Fibroblast of lung (primary cell): ENCODE measurements around the gene NHERF2. TPM values are rescaled to one million over a fixed set of nuclear protein-coding genes. Genes with fewer than 3 reads are reported as not detected.

Experiments used
- DNase-seq, 2 donors: peaks; one replicate each; pipeline versions ENCODE4 v3.0.0 to v3.0.0-alpha.2; 2010; ENCODE audit warnings: low read depth in 2 of 2
- H2AFZ ChIP-seq: 2 replicates; pipeline ENCODE4 v1.5.1; 2012; ENCODE audit warnings: low read length, control low read depth, inconsistent platforms
- H3K27ac ChIP-seq: 2 replicates; pipeline ENCODE4 v1.5.1; 2011; ENCODE audit warnings: low read length, control low read depth; ENCODE audit not compliant: insufficient read depth
- H3K27me3 ChIP-seq: 2 replicates; pipeline ENCODE4 v1.5.1; 2011; ENCODE audit warnings: mild to moderate bottlenecking, low read length; ENCODE audit not compliant: control insufficient read depth, insufficient read depth
- H3K36me3 ChIP-seq: 2 replicates; pipeline ENCODE4 v1.5.1; 2011; ENCODE audit warnings: low read length; ENCODE audit not compliant: control insufficient read depth, insufficient read depth
- H3K4me1 ChIP-seq: 2 replicates; pipeline ENCODE4 v1.5.1; 2011; ENCODE audit warnings: low read length; ENCODE audit not compliant: control insufficient read depth, insufficient read depth; ENCODE audit errors: extremely low read depth
- H3K4me2 ChIP-seq: 2 replicates; pipeline ENCODE4 v1.5.1; 2011; ENCODE audit warnings: low read length, control low read depth; ENCODE audit not compliant: insufficient read depth; ENCODE audit errors: extremely low read depth
- H3K4me3 ChIP-seq, 4 experiments: fragments of 200-600 bp in 1 of 4; sonication (generic) in 1 of 4; replicated peaks in 1 of 4; 2 replicates each; pipeline ENCODE4 v1.5.1; 2011 to 2016; ENCODE audit warnings: low read length in 4 of 4, low read depth in 3 of 4, mild to moderate bottlenecking in 3 of 4, control low read depth in 2 of 4, inconsistent platforms in 1 of 4, mixed read lengths in 1 of 4; ENCODE audit not compliant: insufficient read depth in 1 of 4; ENCODE audit errors: control extremely low read depth in 1 of 4
- H3K79me2 ChIP-seq: 2 replicates; pipeline ENCODE4 v1.5.1; 2012; ENCODE audit warnings: mild to moderate bottlenecking, low read length, inconsistent platforms; ENCODE audit not compliant: control insufficient read depth, insufficient read depth
- H3K9ac ChIP-seq: 2 replicates; pipeline ENCODE4 v1.5.1; 2011; ENCODE audit warnings: mild to moderate bottlenecking, low read length, control low read depth; ENCODE audit not compliant: insufficient read depth
- H3K9me3 ChIP-seq: 2 replicates; pipeline ENCODE4 v1.5.1; 2012; ENCODE audit warnings: low read depth, low read length; ENCODE audit not compliant: control insufficient read depth, insufficient read depth
- H4K20me1 ChIP-seq: 2 replicates; pipeline ENCODE4 v1.5.1; 2011; ENCODE audit warnings: low read length; ENCODE audit not compliant: control insufficient read depth, insufficient read depth; ENCODE audit errors: extremely low read depth
- CTCF ChIP-seq, 2 donors: IDR thresholded peaks in 1 of 2; conservative IDR thresholded peaks in 1 of 2; 1 replicate in 1 of 2; 2 replicates in 1 of 2; pipeline ENCODE4 v1.5.1; 2011 to 2012; ENCODE audit warnings: low read length in 2 of 2, control low read depth in 1 of 2, inconsistent platforms in 1 of 2, low read depth in 1 of 2, mild to moderate bottlenecking in 1 of 2
- EZH2 ChIP-seq: IDR thresholded peaks from 2 replicates; pipeline ENCODE4 v1.5.1; 2012; ENCODE audit warnings: low read length, control low read depth, mild to moderate bottlenecking; ENCODE audit errors: missing control alignments
- polyA plus RNA-seq, 2 donors: library from polyadenylated mRNA; depleted of rRNA in 1 of 2; stranded (reverse) in 1 of 2; unstranded in 1 of 2; fragments of >200 nt; gene quantifications; 2 replicates each; pipeline ENCODE4 v1.2.1, GENCODE V29; 2011 to 2012; ENCODE audit warnings: missing spikeins in 1 of 2
- total RNA-seq: library from RNA; depleted of rRNA; stranded (reverse); fragments of >200 nt; gene quantifications from 2 replicates; pipeline ENCODE4 v1.2.1, GENCODE V29; 2014

The NHERF2 gene
- total and polyA plus RNA-seq, 2 donors (not counting 1 experiment from before 2014, with no cell fraction given), result 21.5 to 38.0 TPM

DNA sequence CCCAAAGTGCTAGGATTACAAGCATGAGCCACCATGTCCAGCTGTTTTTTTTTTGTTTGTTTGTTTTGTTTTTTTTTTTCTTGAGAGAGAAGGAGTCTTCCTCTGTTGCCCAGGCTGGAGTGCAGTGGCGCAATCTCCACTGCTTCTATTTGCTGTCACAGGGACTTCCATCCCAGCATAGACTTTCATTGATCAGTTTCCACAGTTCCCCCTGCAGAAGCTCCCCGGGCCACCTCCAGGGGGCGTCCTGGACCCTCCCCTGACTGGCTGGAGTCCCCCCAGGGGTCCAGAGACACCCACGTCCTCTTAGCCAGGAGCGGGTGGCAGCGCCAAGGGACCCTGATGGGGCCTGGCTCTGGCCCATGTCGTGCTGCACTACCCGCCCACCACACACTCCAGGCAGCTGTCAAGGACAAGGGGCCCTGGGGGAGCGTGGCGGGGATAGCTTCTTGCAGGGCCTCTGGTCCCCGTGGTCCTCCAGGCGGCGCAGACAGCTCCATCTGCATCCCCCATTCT lies 10.2 kb upstream of the NHERF2 start:
- Histone ChIP-seq H3K9me3 (no peaks in the 10 kb centered on the region), H2AFZ (no peak overlapping the region), H3K4me1 (peaks cover 3% of the 10 kb centered on the region), H3K36me3 (no peaks in the 10 kb centered on the region), H3K27me3 (peaks cover 8% of the 10 kb centered on the region), H3K4me3 (no peak overlapping the region), H3K9ac (no peak overlapping the region), H4K20me1 (no peaks in the 10 kb centered on the region), H3K27ac (no peak overlapping the region), H3K79me2 (no peaks in the 10 kb centered on the region), H3K4me2 (no peak overlapping the region)
- DNase-seq, result no peak
- TF ChIP-seq EZH2 (no peak), CTCF (conservative IDR thresholded peaks at IDR 0.05 in 1 of 2, IDR thresholded peaks at IDR 0.05 in 1 of 2; ENCODE audit: low read depth in 1 of 2, low read length in 2 of 2) (peak; percentile 39 to 43)

- Histone ChIP-seq H4K20me1 (no peaks in the 10 kb centered on the region), H3K4me1 (peaks cover 12% of the 10 kb centered on the region), H3K27me3 (peaks cover 8% of the 10 kb centered on the region), H3K79me2 (no peaks in the 10 kb centered on the region), H3K9ac (no peak within 1 kb of the TSS), H3K4me3 (no peak within 1 kb of the TSS), H2AFZ (no peak within 1 kb of the TSS), H3K4me2 (peak within 1 kb of the TSS; percentile 25), H3K9me3 (no peaks in the 10 kb centered on the region), H3K27ac (no peak within 1 kb of the TSS), H3K36me3 (no peaks in the 10 kb centered on the region)
- no peak for DNase-seq
- TF ChIP-seq CTCF (conservative IDR thresholded peaks at IDR 0.05 in 1 of 2, IDR thresholded peaks at IDR 0.05 in 1 of 2; ENCODE audit: low read depth in 1 of 2, low read length in 2 of 2) (no peak), EZH2 (peak; percentile 25)
Measured at GRCh38 chr16:2019518-2019920, 7.2 kb upstream of the NHERF2 start, which contains the start of gene NPW. Gene NPW, plus strand, starts transcription at chr16:2019785.

DNA sequence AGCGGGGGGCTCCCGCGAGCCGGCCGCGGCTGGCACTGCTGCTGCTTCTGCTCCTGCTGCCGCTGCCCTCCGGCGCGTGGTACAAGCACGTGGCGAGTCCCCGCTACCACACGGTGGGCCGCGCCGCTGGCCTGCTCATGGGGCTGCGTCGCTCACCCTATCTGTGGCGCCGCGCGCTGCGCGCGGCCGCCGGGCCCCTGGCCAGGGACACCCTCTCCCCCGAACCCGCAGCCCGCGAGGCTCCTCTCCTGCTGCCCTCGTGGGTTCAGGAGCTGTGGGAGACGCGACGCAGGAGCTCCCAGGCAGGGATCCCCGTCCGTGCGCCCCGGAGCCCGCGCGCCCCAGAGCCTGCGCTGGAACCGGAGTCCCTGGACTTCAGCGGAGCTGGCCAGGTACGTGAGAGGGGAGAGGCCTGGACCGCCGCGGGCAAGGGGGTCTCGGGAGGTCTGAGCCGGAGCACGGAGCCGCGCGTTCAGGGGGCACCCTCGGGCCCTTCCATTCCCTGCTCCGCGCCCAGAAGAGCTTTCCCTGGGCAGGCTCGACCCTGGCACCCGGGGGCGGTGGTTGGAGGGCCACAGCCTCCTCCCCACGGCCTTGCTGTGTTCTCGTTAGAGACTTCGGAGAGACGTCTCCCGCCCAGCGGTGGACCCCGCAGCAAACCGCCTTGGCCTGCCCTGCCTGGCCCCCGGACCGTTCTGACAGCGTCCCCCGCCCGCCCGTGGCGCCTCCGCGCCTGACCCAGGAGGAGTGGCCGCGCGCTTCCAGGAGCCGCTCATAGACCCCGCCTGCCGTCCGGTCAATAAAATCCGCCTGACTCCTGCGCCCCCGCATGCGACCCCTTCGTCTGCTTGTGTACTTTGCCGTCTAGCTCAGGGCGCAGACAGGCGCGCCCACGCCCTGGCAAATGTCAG lies 6.5 kb upstream of the NHERF2 start:
- H3K27me3 ChIP-seq, result peaks cover 8% of the 10 kb centered on the region
- no peak overlapping the region for H3K9ac ChIP-seq
- no peaks in the 10 kb centered on the region for H3K9me3 ChIP-seq
- peaks cover 12% of the 10 kb centered on the region for H3K4me1 ChIP-seq
- H3K4me3 ChIP-seq, result no peak overlapping the region
- H4K20me1 ChIP-seq, result no peaks in the 10 kb centered on the region
- peak overlapping the region; percentile 25 for H3K4me2 ChIP-seq
- no peak for DNase-seq
- no peak overlapping the region for H2AFZ ChIP-seq
- TF ChIP-seq EZH2 (peak; percentile 42), CTCF (conservative IDR thresholded peaks at IDR 0.05 in 1 of 2, IDR thresholded peaks at IDR 0.05 in 1 of 2; ENCODE audit: low read depth in 1 of 2, low read length in 2 of 2) (no peak)
- no peaks in the 10 kb centered on the region for H3K79me2 ChIP-seq
- no peak overlapping the region for H3K27ac ChIP-seq
- no peaks in the 10 kb centered on the region for H3K36me3 ChIP-seq
